ENCODE data around the gene SYT1. TPM values are rescaled to one million over a fixed set of nuclear protein-coding genes. Genes with fewer than 3 reads are reported as not detected.

SYT1 gene
- 3.7 to 6.4 TPM (median 5.6 TPM) in 5 replicates for total RNA-seq (2022; extraction: Qiagen RNA extraction; ENCODE audit: low read depth)

DNA sequence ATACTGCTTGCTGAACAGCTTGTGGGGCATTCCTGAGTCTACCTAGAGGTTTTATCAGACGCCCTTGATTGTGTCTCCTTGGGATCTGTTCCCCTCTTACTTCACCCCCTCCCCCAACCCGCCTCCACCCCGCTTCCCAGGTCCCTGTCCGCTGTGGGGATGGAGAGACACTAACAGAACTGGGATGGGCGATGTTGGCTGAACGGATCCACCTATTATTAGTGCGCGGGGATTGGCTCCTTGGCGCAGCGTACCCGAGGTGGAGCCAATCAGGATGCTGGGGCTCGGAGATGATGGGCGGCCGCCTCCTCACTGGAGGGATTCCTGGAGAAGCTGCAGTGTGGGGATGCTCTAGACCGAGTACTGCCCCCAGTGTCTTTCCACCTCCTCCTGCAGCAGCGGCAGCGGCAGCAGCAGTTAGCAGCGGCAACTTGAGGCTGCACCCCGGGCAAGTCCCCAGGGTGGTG, at the start of gene SYT1:
Gene SYT1, plus strand, starts transcription at position 372 of the 467 bp plus-strand sequence.

